Smooth muscle cell (in vitro differentiated cells): ENCODE results near the gene KRTAP5-5. TPM values are rescaled to one million over a fixed set of nuclear protein-coding genes. Genes with fewer than 3 reads are reported as not detected.
"Not testable (repeated sequence)": the region's sequence is repeated elsewhere in the genome, so short reads cannot be mapped to it uniquely, and the experiment has no call there.

Experiments
- DNase-seq: peaks from one replicate; lab custom pipeline; 2025; ENCODE audit not compliant: unreplicated experiment; lab: John Stamatoyannopoulos, UW
- H2AFZ ChIP-seq: fragments of 200-600 bp; sonication (generic); 2 replicates; pipeline ENCODE4 v1.6.0; 2016; ENCODE audit warnings: antibody characterized with exemption, low read depth, mild to moderate bottlenecking
- H3F3A ChIP-seq: fragments of 200-600 bp; sonication (generic); 2 replicates; pipeline ENCODE4 v1.6.0; 2017; ENCODE audit warnings: antibody characterized with exemption, low read depth
- H3K27ac ChIP-seq: fragments of 200-600 bp; sonication (generic); 2 replicates; pipeline ENCODE4 v1.5.1; 2016; ENCODE audit warnings: low read depth, mild to moderate bottlenecking
- H3K27me3 ChIP-seq: fragments of 200-600 bp; sonication (generic); 2 replicates; pipeline ENCODE4 v1.6.1; 2016; ENCODE audit warnings: low read depth, mild to moderate bottlenecking
- H3K36me3 ChIP-seq: fragments of 200-600 bp; sonication (generic); 2 replicates; pipeline ENCODE4 v1.5.1; 2016; ENCODE audit warnings: low read depth
- H3K4me1 ChIP-seq: fragments of 200-600 bp; sonication (generic); 2 replicates; pipeline ENCODE4 v1.5.1; 2016; ENCODE audit warnings: low read depth
- H3K4me2 ChIP-seq: fragments of 200-600 bp; sonication (generic); 2 replicates; pipeline ENCODE4 v1.6.0; 2016; ENCODE audit warnings: mild to moderate bottlenecking
- H3K4me3 ChIP-seq: fragments of 200-600 bp; sonication (generic); 2 replicates; pipeline ENCODE4 v1.5.1; 2016; ENCODE audit warnings: mild to moderate bottlenecking
- H3K79me2 ChIP-seq: fragments of 200-600 bp; sonication (generic); 2 replicates; pipeline ENCODE4 v1.6.0; 2016; ENCODE audit warnings: low read depth, mild to moderate bottlenecking
- H3K9ac ChIP-seq: fragments of 200-600 bp; sonication (generic); 2 replicates; pipeline ENCODE4 v1.6.0; 2016; ENCODE audit warnings: low read depth
- H3K9me3 ChIP-seq: fragments of 200-600 bp; sonication (generic); replicated peaks from 2 replicates; pipeline ENCODE4 v1.5.1; 2016; ENCODE audit warnings: low read depth
- H4K20me1 ChIP-seq: fragments of 200-600 bp; sonication (generic); 2 replicates; pipeline ENCODE4 v1.6.0; 2016; ENCODE audit warnings: low read depth
- CTCF ChIP-seq: fragments of 200-600 bp; sonication (generic); IDR thresholded peaks from 2 replicates; pipeline ENCODE4 v1.5.1; 2017; ENCODE audit warnings: borderline replicate concordance, mild to moderate bottlenecking, antibody characterized with exemption; ENCODE audit not compliant: insufficient read depth, poor library complexity, severe bottlenecking
- WGBS: methylation state at CpG from one replicate; pipeline ENCODE4 v1.1.7; 2016; ENCODE audit warnings: low lambda C conversion rate; 5-methylcytosine and 5-hydroxymethylcytosine counted together
- polyA plus RNA-seq: library from polyadenylated mRNA; unstranded; fragments of >200 nt; fragmentation: Nextera tagmentation; extraction: Ambion mirVana; gene quantifications from 2 replicates; pipeline ENCODE4 v1.2.1, GENCODE V29; 2016
- total RNA-seq: library from RNA; depleted of rRNA; stranded (reverse); fragments of >200 nt; gene quantifications from 2 replicates; pipeline ENCODE4 v1.2.3, GENCODE V29; 2014

KRTAP5-5 gene
- total and polyA plus RNA-seq, 2 experiments from 2014 or later: not detected

- no peak for TF ChIP-seq CTCF
- Histone ChIP-seq H3F3A (no peaks in the 10 kb centered on the region), H3K4me3 (no peak overlapping the region), H4K20me1 (no peaks in the 10 kb centered on the region), H3K27me3 (peaks cover 29% of the 10 kb centered on the region), H3K27ac (no peak overlapping the region), H3K79me2 (no peaks in the 10 kb centered on the region), H3K9ac (no peak overlapping the region), H2AFZ (no peak overlapping the region), H3K36me3 (no peaks in the 10 kb centered on the region), H3K9me3 (no peaks in the 10 kb centered on the region), H3K4me2 (no peak overlapping the region), H3K4me1 (no peaks in the 10 kb centered on the region)
- WGBS: 74% methylated on average over 5 of the region's 5 CpGs
- no peak for DNase-seq
Observed at GRCh38 chr11:1600626-1601025, 28.9 kb upstream of the KRTAP5-5 start.

DNA sequence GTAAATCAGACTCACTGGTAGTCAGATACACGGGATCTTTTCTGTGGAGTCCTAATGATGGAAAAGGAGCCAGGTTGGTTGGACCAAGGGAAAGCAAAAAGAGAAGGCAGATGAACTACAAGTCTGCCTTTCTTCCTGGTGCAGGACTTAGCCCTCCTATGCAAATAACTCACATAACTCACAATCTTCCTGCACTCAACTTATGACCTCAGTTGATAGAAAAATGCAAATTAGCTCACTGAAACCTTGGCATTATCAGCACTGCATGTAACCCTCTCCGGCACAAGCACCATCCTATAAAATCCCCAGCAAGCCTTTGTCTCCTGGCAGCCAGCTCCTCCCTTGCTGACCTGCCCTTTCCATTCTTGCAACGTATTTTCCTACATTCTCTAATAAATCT lies 27.9 kb upstream of the KRTAP5-5 start:
- not testable (repeated sequence) for H3K9ac ChIP-seq, H3K9me3 ChIP-seq, H3K4me2 ChIP-seq, H3F3A ChIP-seq, H3K4me3 ChIP-seq, DNase-seq, H3K27ac ChIP-seq, H4K20me1 ChIP-seq, H3K4me1 ChIP-seq, H2AFZ ChIP-seq, H3K36me3 ChIP-seq, H3K79me2 ChIP-seq
- WGBS: 95% methylated on average over 3 of the region's 3 CpGs
- H3K27me3 ChIP-seq: peaks cover 19% of the 10 kb centered on the region

GRCh38 chr11:1603629-1604028 lies 25.9 kb upstream of the KRTAP5-5 start:
- WGBS: 88% methylated on average over 1 of the region's 1 CpG
- no peak for TF ChIP-seq CTCF
- peaks cover 23% of the 10 kb centered on the region for H3K27me3 ChIP-seq

DNA sequence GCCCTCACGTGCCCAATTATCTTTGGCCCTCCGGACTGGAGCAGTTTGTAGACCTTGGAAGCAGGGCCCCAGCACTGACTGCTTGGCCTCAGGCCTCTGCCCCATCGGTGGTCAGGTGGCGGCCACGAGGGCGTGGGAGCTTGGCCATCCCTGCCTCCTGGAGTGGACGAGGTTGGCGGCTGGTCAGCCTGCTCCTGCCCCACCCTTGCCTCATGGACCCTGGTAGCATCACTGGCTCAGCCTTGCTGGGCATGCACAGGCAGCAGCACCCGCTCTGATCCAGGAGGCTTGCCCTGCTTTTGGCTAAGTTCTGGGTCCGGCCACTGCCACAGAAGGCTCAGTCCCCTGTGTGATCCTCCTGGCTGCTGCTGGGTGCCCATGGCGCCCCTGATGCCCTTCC lies 25.4 kb upstream of the KRTAP5-5 start:
- H3K9ac ChIP-seq: no peak overlapping the region
- DNase-seq: no peak
- H3K27me3 ChIP-seq: peaks cover 23% of the 10 kb centered on the region
- no peaks in the 10 kb centered on the region for H3K79me2 ChIP-seq
- no peak for TF ChIP-seq CTCF
- H3K4me3 ChIP-seq: no peak overlapping the region
- WGBS: 89% methylated on average over 11 of the region's 11 CpGs
- H3K4me2 ChIP-seq: no peak overlapping the region
- H3K27ac ChIP-seq: no peak overlapping the region
- H3K4me1 ChIP-seq: no peaks in the 10 kb centered on the region
- H3K9me3 ChIP-seq: no peaks in the 10 kb centered on the region
- no peaks in the 10 kb centered on the region for H3F3A ChIP-seq
- no peaks in the 10 kb centered on the region for H4K20me1 ChIP-seq
- no peak overlapping the region for H2AFZ ChIP-seq
- no peaks in the 10 kb centered on the region for H3K36me3 ChIP-seq

More at GRCh38 chr11:1603629-1604028, 25.9 kb upstream of the KRTAP5-5 start:
- no peaks in the 10 kb centered on the region for H3K4me1 ChIP-seq
- H3K9ac ChIP-seq: no peak overlapping the region
- H3K4me2 ChIP-seq: no peak overlapping the region
- H3K79me2 ChIP-seq: no peaks in the 10 kb centered on the region
- H3F3A ChIP-seq: no peaks in the 10 kb centered on the region
- H4K20me1 ChIP-seq: no peaks in the 10 kb centered on the region
- H3K9me3 ChIP-seq: no peaks in the 10 kb centered on the region
- no peak for DNase-seq
- no peaks in the 10 kb centered on the region for H3K36me3 ChIP-seq
- no peak overlapping the region for H3K27ac ChIP-seq
- H2AFZ ChIP-seq: no peak overlapping the region
- H3K4me3 ChIP-seq: no peak overlapping the region
